HepG2 (cell line): ENCODE results near the gene KRT3. TPM values are rescaled to one million over a fixed set of nuclear protein-coding genes. Genes with fewer than 3 reads are reported as not detected.

Source experiments
- ATAC-seq: fragments of 200-7000 bp; cut with Tn5 transposase; 3 replicates; pipeline ENCODE4 v1.9.1; 2020; ENCODE audit warnings: mild to moderate bottlenecking, moderate library complexity
- BruUV-seq: library from RNA; stranded (reverse); fragments of 400-500 nt; replicated peaks from 2 replicates; lab custom pipeline; 2021; lab: Mats Ljungman, UMichigan
- CTCF ChIA-PET: fragments of 300-600 bp; formaldehyde crosslinking; extraction: SDS; loops from one replicate; lab custom pipeline; 2021; ENCODE audit warnings: low total read pairs, inconsistent platforms, low intra/inter-chr PET ratio; lab: Yijun Ruan, JAX
- POLR2A ChIA-PET: fragments of 350-600 bp; sonication (Branson Sonifier 250); formaldehyde crosslinking; loops from one replicate; lab custom pipeline; 2020; ENCODE audit warnings: antibody characterized with exemption, inconsistent platforms; lab: Yijun Ruan, JAX
- DNase-seq: peaks from one replicate; pipeline ENCODE4 v3.0.0-alpha.2; 2015; ENCODE audit warnings: low spot score
- FAIRE-seq: peaks from 3 replicates; lab custom pipeline; 2011; peaks lifted over from hg19 to GRCh38; lab: Jason Lieb, UNC
- H2AFZ ChIP-seq: one replicate; pipeline ENCODE4 v1.6.1; 2011; ENCODE audit warnings: low read length, inconsistent platforms
- H3K27ac ChIP-seq: fragments of 300-600 bp; 3 replicates; pipeline ENCODE4 v1.8.0; 2011; ENCODE audit warnings: mixed run types, mild to moderate bottlenecking, mixed read lengths, low read length, inconsistent platforms; ENCODE audit not compliant: insufficient read depth; ENCODE audit errors: extremely low read length
- H3K27me3 ChIP-seq, 2 experiments: fragments of 200-600 bp in 1 of 2; 2 replicates in 1 of 2; 3 replicates in 1 of 2; pipeline versions ENCODE4 v1.6.0 to v1.8.0; 2011; ENCODE audit warnings: low read length in 2 of 2, mild to moderate bottlenecking in 2 of 2, moderate library complexity in 2 of 2, inconsistent platforms in 1 of 2; ENCODE audit not compliant: insufficient read depth in 2 of 2, control insufficient read depth in 1 of 2
- H3K36me3 ChIP-seq, 2 experiments: fragments of 200-600 bp in 1 of 2; replicated peaks in 1 of 2; 2 replicates in 1 of 2; 3 replicates in 1 of 2; pipeline versions ENCODE4 v1.5.1 to v1.8.0; 2011; ENCODE audit warnings: low read length in 2 of 2, inconsistent platforms in 1 of 2; ENCODE audit not compliant: insufficient read depth in 2 of 2, control insufficient read depth in 1 of 2
- H3K4me1 ChIP-seq: 2 replicates; pipeline ENCODE4 v1.5.1; 2012; ENCODE audit warnings: low read length, inconsistent platforms; ENCODE audit not compliant: insufficient read depth
- H3K4me2 ChIP-seq: 2 replicates; pipeline ENCODE4 v1.6.0; 2011; ENCODE audit warnings: low read depth, low read length, inconsistent platforms
- H3K4me3 ChIP-seq, 3 experiments: fragments of 200-600 bp in 1 of 3; sonication (generic), shearing (Covaris generic) in 1 of 3; replicated peaks in 1 of 3; 2 replicates each; pipeline ENCODE4 v1.5.1; 2011 to 2016; ENCODE audit warnings: low read length in 3 of 3, inconsistent platforms in 2 of 3, low read depth in 2 of 3, mild to moderate bottlenecking in 2 of 3, control low read depth in 1 of 3, mixed read lengths in 1 of 3; ENCODE audit not compliant: insufficient read depth in 1 of 3
- H3K79me2 ChIP-seq: one replicate; pipeline ENCODE4 v1.6.1; 2011; ENCODE audit warnings: low read length, inconsistent platforms; ENCODE audit not compliant: insufficient read depth
- H3K9ac ChIP-seq: 2 replicates; pipeline ENCODE4 v1.6.0; 2011; ENCODE audit warnings: mild to moderate bottlenecking, low read depth, low read length, inconsistent platforms; ENCODE audit not compliant: insufficient read depth
- H3K9me3 ChIP-seq: 2 replicates; pipeline ENCODE4 v1.5.1; 2012; ENCODE audit warnings: mild to moderate bottlenecking, low read length
- H4K20me1 ChIP-seq: 2 replicates; pipeline ENCODE4 v1.6.0; 2011; ENCODE audit warnings: inconsistent platforms, mild to moderate bottlenecking, low read length, moderate library complexity; ENCODE audit not compliant: insufficient read depth
- ELF3 ChIP-seq: IDR thresholded peaks from 2 replicates; pipeline ENCODE4 v1.6.1; 2016; ENCODE audit warnings: missing genetic modification reagents, missing compliant biosample characterization
- FOXO1 ChIP-seq: sonication (generic); formaldehyde crosslinking; IDR thresholded peaks from 2 replicates; pipeline ENCODE4 v1.4.0; 2020; ENCODE audit warnings: missing genetic modification reagents
- NRL ChIP-seq: sonication (generic); formaldehyde crosslinking; IDR thresholded peaks from 2 replicates; pipeline ENCODE4 v1.5.0; 2020; ENCODE audit warnings: missing genetic modification reagents, mild to moderate bottlenecking, moderate library complexity, borderline replicate concordance
- PHF8 ChIP-seq: sonication (generic); formaldehyde crosslinking; IDR thresholded peaks from 2 replicates; pipeline ENCODE4 v1.5.0; 2020; ENCODE audit warnings: missing genetic modification reagents
- RAD51 ChIP-seq: fragments of 450-650 bp; IDR thresholded peaks from 2 replicates; pipeline ENCODE4 v1.6.1; 2016; ENCODE audit warnings: borderline replicate concordance
- SP1 ChIP-seq, 2 experiments: fragments of 450-650 bp in 1 of 2; sonication (generic) in 1 of 2; formaldehyde crosslinking in 1 of 2; IDR thresholded peaks; 2 replicates each; pipeline versions ENCODE4 v1.4.0 to v1.6.1; 2016 to 2020; ENCODE audit warnings: missing genetic modification reagents in 1 of 2
- TBX2 ChIP-seq: sonication (generic); formaldehyde crosslinking; IDR thresholded peaks from 2 replicates; pipeline ENCODE4 v1.5.0; 2020; ENCODE audit warnings: missing genetic modification reagents, mild to moderate bottlenecking, borderline replicate concordance
- USF2 ChIP-seq, 2 experiments: sonication (generic) in 1 of 2; formaldehyde crosslinking in 1 of 2; IDR thresholded peaks; 2 replicates each; pipeline versions ENCODE4 v1.5.1 to v1.6.1; 2011 to 2020; ENCODE audit warnings: borderline replicate concordance in 1 of 2, low read depth in 1 of 2, low read length in 1 of 2, mild to moderate bottlenecking in 1 of 2, missing genetic modification reagents in 1 of 2, moderate library complexity in 1 of 2
- ZBTB7A ChIP-seq: sonication (generic); formaldehyde crosslinking; IDR thresholded peaks from 2 replicates; pipeline ENCODE4 v1.8.0; 2022; ENCODE audit warnings: mild to moderate bottlenecking, missing genetic modification reagents
- ZNF138 ChIP-seq: sonication (generic); formaldehyde crosslinking; IDR thresholded peaks from 2 replicates; pipeline ENCODE4 v1.5.0; 2020; ENCODE audit warnings: mild to moderate bottlenecking, low read depth, missing genetic modification reagents
- ZNF329 ChIP-seq: sonication (generic); formaldehyde crosslinking; IDR thresholded peaks from 2 replicates; pipeline ENCODE4 v1.9.0; 2021; ENCODE audit warnings: low read depth, mild to moderate bottlenecking, missing genetic modification reagents
- ZNF44 ChIP-seq: sonication (generic); formaldehyde crosslinking; IDR thresholded peaks from 2 replicates; pipeline ENCODE4 v1.5.1; 2020; ENCODE audit warnings: mild to moderate bottlenecking, missing genetic modification reagents
- ZNF446 ChIP-seq: sonication (generic); formaldehyde crosslinking; IDR thresholded peaks from 2 replicates; pipeline ENCODE4 v1.5.0; 2020; ENCODE audit warnings: mild to moderate bottlenecking, missing genetic modification reagents
- ZNF557 ChIP-seq: sonication (generic); formaldehyde crosslinking; IDR thresholded peaks from 2 replicates; pipeline ENCODE4 v1.4.0; 2020; ENCODE audit warnings: missing genetic modification reagents
- ZNF577 ChIP-seq: sonication (generic); formaldehyde crosslinking; IDR thresholded peaks from 2 replicates; pipeline ENCODE4 v1.4.0; 2020; ENCODE audit warnings: mild to moderate bottlenecking, low read depth, missing genetic modification reagents, borderline replicate concordance
- WGBS: methylation state at CpG from one replicate; pipeline ENCODE4 v1.1.6; 2017; ENCODE audit warnings: low lambda C conversion rate; 5-methylcytosine and 5-hydroxymethylcytosine counted together
- in situ Hi-C: cut with HindIII; loops from 2 replicates; pipeline ENCODE4 v1.10.0; 2017; ENCODE audit warnings: low pct_unique_long_range_greater_than_20kb; ENCODE audit not compliant: extremely low pct_ligation_motif_present
- intact Hi-C: fragments of 100-400 bp; cut with micrococcal nuclease; formaldehyde crosslinking; loops from one replicate; pipeline ENCODE4 v1.10.0; 2022; ENCODE audit not compliant: unreplicated experiment
- polyA plus RNA-seq, 8 experiments: library from polyadenylated mRNA; depleted of rRNA in 3 of 8; stranded (reverse) in 7 of 8; unstranded in 1 of 8; fragments of >200 nt; fragmentation: Illumina TruSeq in 4 of 8; extraction: Trizol in 4 of 8; gene quantifications; 2 replicates each; pipeline versions ENCODE4 v1.2.1 to v1.2.3, GENCODE V29; 2011 to 2016; ENCODE audit warnings: low read depth in 4 of 8, missing spikeins in 1 of 8, mixed read lengths in 1 of 8; ENCODE audit not compliant: insufficient read depth in 1 of 8
- total RNA-seq, 5 experiments: library from RNA; depleted of rRNA; stranded (reverse); fragments of >200 nt; fragmentation: Illumina TruSeq; extraction: Trizol; gene quantifications; 2 replicates each; pipeline ENCODE4 v1.2.3, GENCODE V29; 2016; ENCODE audit warnings: low read depth in 1 of 5

Gene KRT3
- total and polyA plus RNA-seq, 2 of the 13 experiments (the other 11 are each of a cell fraction or from before 2014, with no cell fraction given), result not detected

GRCh38 chr12:52805739-52806138, 9.8 kb upstream of the KRT3 start:
- Histone ChIP-seq H3K9ac (no peak overlapping the region), H3K4me1 (no peaks in the 10 kb centered on the region), H3K27me3 (peaks cover 1 to 18% of the 10 kb centered on the region in 2 experiments; a peak in 4 of 5 replicates), H3K4me2 (no peak overlapping the region), H3K4me3 (no peak overlapping the region), H2AFZ (no peak overlapping the region), H3K36me3 (no peaks in the 10 kb centered on the region), H3K27ac (no peak overlapping the region), H3K79me2 (no peaks in the 10 kb centered on the region), H4K20me1 (no peaks in the 10 kb centered on the region), H3K9me3 (no peaks in the 10 kb centered on the region)
- WGBS, result 10% methylated on average over 3 of the region's 3 CpGs
- ATAC-seq, result no peak
- DNase-seq, result no peak
- no peak for TF ChIP-seq ZNF44 (CRISPR knock-in tag)
- in situ Hi-C loops (no loop called here), intact Hi-C loops (no loop called here)
- ChIA-PET CTCF (no interaction called here), POLR2A (no interaction called here)
- FAIRE-seq, result no peak
- no TSS peak for BruUV-seq

GRCh38 chr12:52805000-52805399, 9.1 kb upstream of the KRT3 start:
- peaks cover 1 to 18% of the 10 kb centered on the region in 2 experiments; a peak in 4 of 5 replicates for H3K27me3 ChIP-seq
- no peak overlapping the region for H3K9ac ChIP-seq
- no peaks in the 10 kb centered on the region for H3K36me3 ChIP-seq
- TF ChIP-seq ZNF329 (no peak), ZNF557 (no peak), SP1 (IDR thresholded peaks at IDR 0.05) (no peak), SP1 (CRISPR knock-in tag; IDR thresholded peaks at IDR 0.05) (no peak), PHF8 (CRISPR knock-in tag) (no peak), RAD51 (no peak), TBX2 (CRISPR knock-in tag) (no peak), NRL (CRISPR knock-in tag) (no peak), ZNF577 (CRISPR knock-in tag) (no peak), ELF3 (CRISPR knock-in tag) (no peak), ZBTB7A (CRISPR knock-in tag) (no peak), ZNF446 (CRISPR knock-in tag) (no peak), USF2 (IDR thresholded peaks at IDR 0.05; ENCODE audit: low read depth, low read length) (no peak), USF2 (CRISPR knock-in tag; IDR thresholded peaks at IDR 0.05; ENCODE audit: borderline replicate concordance) (no peak), ZNF138 (CRISPR knock-in tag) (no peak), FOXO1 (CRISPR knock-in tag) (no peak)
- H3K4me1 ChIP-seq, result no peaks in the 10 kb centered on the region
- H3K27ac ChIP-seq, result no peak overlapping the region
- DNase-seq, result no peak
- ATAC-seq, result no peak
- intact Hi-C loops, result no loop called here
- BruUV-seq, result no TSS peak
- no peaks in the 10 kb centered on the region for H3K79me2 ChIP-seq
- no peak for FAIRE-seq
- ChIA-PET CTCF (no interaction called here), POLR2A (no interaction called here)
- 0% methylated on average over 1 of the region's 1 CpG for WGBS
- H3K9me3 ChIP-seq, result no peaks in the 10 kb centered on the region
- in situ Hi-C loops, result no loop called here
- H3K4me2 ChIP-seq, result no peak overlapping the region
- no peak overlapping the region for H2AFZ ChIP-seq
- H3K4me3 ChIP-seq, result no peak overlapping the region
- no peaks in the 10 kb centered on the region for H4K20me1 ChIP-seq
